Measurements from ENCODE around the gene ILRUN.
A peak's percentile ranks its signal among the peaks of the same experiment; 100 is the strongest.
"Not testable (repeated sequence)": the region's sequence is repeated elsewhere in the genome, so short reads cannot be mapped to it uniquely, and the experiment has no call there.

ILRUN gene

GRCh38 chr6:34696739-34697543, at the start of gene ILRUN:
Gene ILRUN (minus strand): TSS chr6:34696767. CDS start chr6:34696603, 164 bp downstream.
- H3K27ac ChIP-seq, result peak within 1 kb of the TSS; percentile 56
- peak within 1 kb of the TSS; percentile 85 for H3K4me3 ChIP-seq (ENCODE audit: low read depth, low read length)
- peak; percentile 89 for DNase-seq
- no peaks in the 10 kb centered on the region for H3K27me3 ChIP-seq (replicated peaks)
- no peak for TF ChIP-seq CTCF (IDR thresholded peaks at IDR 0.05; ENCODE audit: low read depth, low read length, missing control alignments)
- no peaks in the 10 kb centered on the region for H3K36me3 ChIP-seq (replicated peaks)
- in situ Hi-C loops (cut with HindIII; ENCODE audit: low pct_ligation_motif_present, low sequenced_read_pairs), result no loop called here

- no peaks in the 10 kb centered on the region for H3K36me3 ChIP-seq (replicated peaks)
- no peak overlapping the region for H3K4me3 ChIP-seq (ENCODE audit: low read depth, low read length)
- H3K27ac ChIP-seq, result no peak overlapping the region
- peak; percentile 55 for DNase-seq
- no peak for TF ChIP-seq CTCF (IDR thresholded peaks at IDR 0.05; ENCODE audit: low read depth, low read length, missing control alignments)
- in situ Hi-C loops (cut with HindIII; ENCODE audit: low pct_ligation_motif_present, low sequenced_read_pairs), result no loop called here
- H3K27me3 ChIP-seq (replicated peaks), result no peaks in the 10 kb centered on the region
These were observed 48.9 kb upstream of the ILRUN start for GRCh38 chr6:34745277-34746103.

GRCh38 chr6:34744294-34744647, 47.7 kb upstream of the ILRUN start:
- in situ Hi-C loops (cut with HindIII; ENCODE audit: low pct_ligation_motif_present, low sequenced_read_pairs), result not testable (repeated sequence)

GRCh38 chr6:34743625-34744293, 47.2 kb upstream of the ILRUN start:
- no peak overlapping the region for H3K4me3 ChIP-seq (ENCODE audit: low read depth, low read length)
- no peak for TF ChIP-seq CTCF (IDR thresholded peaks at IDR 0.05; ENCODE audit: low read depth, low read length, missing control alignments)
- in situ Hi-C loops (cut with HindIII; ENCODE audit: low pct_ligation_motif_present, low sequenced_read_pairs), result no loop called here
- no peak overlapping the region for H3K27ac ChIP-seq
- no peaks in the 10 kb centered on the region for H3K27me3 ChIP-seq (replicated peaks)
- no peaks in the 10 kb centered on the region for H3K36me3 ChIP-seq (replicated peaks)
- no peak for DNase-seq

More at GRCh38 chr6:34744294-34744647, 47.7 kb upstream of the ILRUN start:
- not testable (repeated sequence) for H3K27me3 ChIP-seq (replicated peaks); DNase-seq; H3K36me3 ChIP-seq (replicated peaks); H3K27ac ChIP-seq; H3K4me3 ChIP-seq (ENCODE audit: low read depth, low read length)

GRCh38 chr6:34742094-34742493, 45.5 kb upstream of the ILRUN start:
- H3K4me3 ChIP-seq (ENCODE audit: low read depth, low read length), result no peak overlapping the region
- H3K36me3 ChIP-seq (replicated peaks), result no peaks in the 10 kb centered on the region
- TF ChIP-seq CTCF (IDR thresholded peaks at IDR 0.05; ENCODE audit: low read depth, low read length, missing control alignments), result no peak
- no peak overlapping the region for H3K27ac ChIP-seq
- in situ Hi-C loops (cut with HindIII; ENCODE audit: low pct_ligation_motif_present, low sequenced_read_pairs), result no loop called here
- H3K27me3 ChIP-seq (replicated peaks), result no peaks in the 10 kb centered on the region
- no peak for DNase-seq

GRCh38 chr6:34736823-34737222, 40.3 kb upstream of the ILRUN start:
- Histone ChIP-seq H3K27ac (no peak overlapping the region), H3K4me3 (ENCODE audit: low read depth, low read length) (no peak overlapping the region), H3K27me3 (replicated peaks) (no peaks in the 10 kb centered on the region), H3K36me3 (replicated peaks) (no peaks in the 10 kb centered on the region)
- in situ Hi-C loops (cut with HindIII; ENCODE audit: low pct_ligation_motif_present, low sequenced_read_pairs), result no loop called here
- TF ChIP-seq CTCF (IDR thresholded peaks at IDR 0.05; ENCODE audit: low read depth, low read length, missing control alignments), result no peak
- no peak for DNase-seq

All from brain microvascular endothelial cell (primary cell).